Left colon (tissue), 2 donors: Measurements from ENCODE around the gene NOC3L. TPM values are rescaled to one million over a fixed set of nuclear protein-coding genes. Genes with fewer than 3 reads are reported as not detected.

ENCODE experiments used
- total RNA-seq, 2 donors: library from RNA; stranded (reverse); fragmentation: NEBNext Ultra II Directional; extraction: Animal tissue kit (Norgen Biotek cat#: 25700); gene quantifications; one replicate each; pipeline ENCODE4 v1.2.1, GENCODE V29; 2021
- donor health status: DM: no; HTN: no; CAD: no.
- donor health status: DM: yes; HTN: yes; CAD: no.

NOC3L gene
- total RNA-seq, 2 donors from 2014 or later, result 6.3 to 6.6 TPM

Other genes with a start within 250 kb of the NOC3L start
- 10 to 100 TPM; 15.0 to 23.8 TPM for gene TBC1D12, start 39.6 kb upstream of the NOC3L start, total RNA-seq
- gene HELLS, start 182.8 kb upstream of the NOC3L start, total RNA-seq, result 10 to 100 TPM; 11.6 to 22.8 TPM